Measurements from ENCODE around the gene MAFF. TPM values are rescaled to one million over a fixed set of nuclear protein-coding genes. Genes with fewer than 3 reads are reported as not detected.

The MAFF gene
- total RNA-seq, 2 experiments from 2014 or later: 25.6 to 27.3 TPM

DNA sequence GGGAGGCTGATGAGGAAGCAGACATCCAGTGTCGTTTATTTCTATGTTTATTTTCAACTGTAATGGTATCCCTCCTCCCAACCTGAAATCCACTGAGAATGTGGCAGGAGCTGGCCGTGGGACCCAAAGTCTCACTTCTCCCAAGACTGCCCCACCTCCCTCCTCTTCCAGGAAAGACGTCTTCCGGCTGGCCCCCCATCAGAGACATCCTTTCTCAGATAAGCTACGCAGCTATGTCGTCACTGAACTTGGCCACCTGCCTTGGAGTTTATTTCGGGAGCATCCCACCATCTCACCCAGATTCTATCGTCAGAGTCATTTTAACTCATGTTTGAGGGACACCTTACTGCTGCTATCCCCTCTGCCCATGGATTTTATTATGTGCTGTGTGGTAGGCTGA is 57.1 kb downstream of the MAFF start:
- no peak overlapping the region for H3K4me3 ChIP-seq (ENCODE audit: low read length)
- peaks cover 27% of the 10 kb centered on the region for H3K4me1 ChIP-seq (ENCODE audit: insufficient read depth, low read length)
- no peaks in the 10 kb centered on the region for H3K36me3 ChIP-seq (ENCODE audit: insufficient read depth, low read length)
- TF ChIP-seq CTCF (IDR thresholded peaks at IDR 0.05): no peak
- H3K9me3 Mint-ChIP-seq: no peaks in the 10 kb centered on the region
- no peak overlapping the region for H3K4me3 Mint-ChIP-seq
- H3K27ac Mint-ChIP-seq: peak overlapping the region; percentile 65
- no peaks in the 10 kb centered on the region for H3K9me3 ChIP-seq (ENCODE audit: control insufficient read depth in 1 of 2, insufficient read depth in 1 of 2, low read length in 2 of 2)
- DNase-seq: no peak
- no peaks in the 10 kb centered on the region for H3K27me3 ChIP-seq (ENCODE audit: control insufficient read depth in 1 of 2, insufficient read depth in 2 of 2, low read length in 2 of 2)
- ATAC-seq (ENCODE audit: poor library complexity): no peak
- H3K4me1 Mint-ChIP-seq (ENCODE audit: low read depth): peaks cover 37% of the 10 kb centered on the region
- intact Hi-C loops (cut with DNase I, micrococcal nuclease): no loop called here
- peaks cover 18% of the 10 kb centered on the region for H3K36me3 Mint-ChIP-seq (ENCODE audit: low read depth)
- ChIA-PET POLR2A (no interaction called here), CTCF (no interaction called here)
- H3K27ac ChIP-seq (ENCODE audit: low read depth in 1 of 2, low read length in 2 of 2): no peak overlapping the region
- H3K27me3 Mint-ChIP-seq: no peaks in the 10 kb centered on the region

GRCh38 chr22:38259370-38259769 is 57.6 kb downstream of the MAFF start:
- Mint-ChIP-seq H3K4me1 (ENCODE audit: low read depth) (peaks cover 38% of the 10 kb centered on the region), H3K9me3 (no peaks in the 10 kb centered on the region), H3K4me3 (no peak overlapping the region), H3K36me3 (ENCODE audit: low read depth) (peaks cover 18% of the 10 kb centered on the region), H3K27me3 (no peaks in the 10 kb centered on the region), H3K27ac (peak overlapping the region; percentile 65)
- no peaks in the 10 kb centered on the region for H3K27me3 ChIP-seq (ENCODE audit: control insufficient read depth in 1 of 2, insufficient read depth in 2 of 2, low read length in 2 of 2)
- H3K4me1 ChIP-seq (ENCODE audit: insufficient read depth, low read length): peaks cover 31% of the 10 kb centered on the region
- CTCF ChIA-PET: no interaction called here
- ATAC-seq (ENCODE audit: poor library complexity) (no peak), DNase-seq (no peak)
- intact Hi-C loops (cut with DNase I, micrococcal nuclease): no loop called here
- no peak overlapping the region for H3K4me3 ChIP-seq (ENCODE audit: low read length)
- POLR2A ChIA-PET: no interaction called here
- no peaks in the 10 kb centered on the region for H3K9me3 ChIP-seq (ENCODE audit: control insufficient read depth in 1 of 2, insufficient read depth in 1 of 2, low read length in 2 of 2)
- no peaks in the 10 kb centered on the region for H3K36me3 ChIP-seq (ENCODE audit: insufficient read depth, low read length)
- no peak overlapping the region for H3K27ac ChIP-seq (ENCODE audit: low read depth in 1 of 2, low read length in 2 of 2)
- no peak for TF ChIP-seq CTCF (IDR thresholded peaks at IDR 0.05)

- Mint-ChIP-seq H3K4me3 (no peak overlapping the region), H3K36me3 (ENCODE audit: low read depth) (peaks cover 24% of the 10 kb centered on the region), H3K27ac (peak overlapping the region; percentile 50), H3K4me1 (ENCODE audit: low read depth) (peaks cover 50% of the 10 kb centered on the region), H3K9me3 (no peaks in the 10 kb centered on the region), H3K27me3 (no peaks in the 10 kb centered on the region)
- no peak for TF ChIP-seq CTCF (IDR thresholded peaks at IDR 0.05)
- CTCF ChIA-PET: interaction anchor here (0.6 kb wide), 1 partner anchor 160 kb away, joined by 5 read pairs; no protein-coding TSS in a partner anchor
- Histone ChIP-seq H3K27me3 (ENCODE audit: control insufficient read depth in 1 of 2, insufficient read depth in 2 of 2, low read length in 2 of 2) (no peaks in the 10 kb centered on the region), H3K4me3 (ENCODE audit: low read length) (no peak overlapping the region), H3K27ac (ENCODE audit: low read depth in 1 of 2, low read length in 2 of 2) (peak overlapping the region in 1 of 2 donors; percentile 17), H3K4me1 (ENCODE audit: insufficient read depth, low read length) (peaks cover 46% of the 10 kb centered on the region), H3K9me3 (ENCODE audit: control insufficient read depth in 1 of 2, insufficient read depth in 1 of 2, low read length in 2 of 2) (no peaks in the 10 kb centered on the region), H3K36me3 (ENCODE audit: insufficient read depth, low read length) (no peaks in the 10 kb centered on the region)
- DNase-seq (peak in 1 of 14 experiments; percentile 7), ATAC-seq (ENCODE audit: poor library complexity) (peak; percentile 20)
- intact Hi-C loops (cut with DNase I, micrococcal nuclease): loop anchor here in 1 of 2 experiments (10.0 kb wide), 1 partner anchor 56 kb away; the partner anchor contains the start of gene MAFF
- POLR2A ChIA-PET: no interaction called here
Observed at GRCh38 chr22:38260761-38261681, 59.2 kb downstream of the MAFF start.
